GM19238 (cell line): ENCODE measurements around the gene CMTM2.
"Not testable (repeated sequence)": the region's sequence is repeated elsewhere in the genome, so short reads cannot be mapped to it uniquely, and the experiment has no call there.

Source experiments
- DNase-seq: peaks from one replicate; pipeline ENCODE4 v3.0.0; 2011; ENCODE audit warnings: low spot score; ENCODE audit not compliant: insufficient read length

CMTM2 gene

GRCh38 chr16:66581246-66581952 is 2.1 kb downstream of the CMTM2 start:
- DNase-seq = no peak

- DNase-seq = no peak
Observed at GRCh38 chr16:66585481-66586239, 6.4 kb downstream of the CMTM2 start.

- no peak for DNase-seq
Observed at GRCh38 chr16:66587881-66588600, 8.8 kb downstream of the CMTM2 start.

DNA sequence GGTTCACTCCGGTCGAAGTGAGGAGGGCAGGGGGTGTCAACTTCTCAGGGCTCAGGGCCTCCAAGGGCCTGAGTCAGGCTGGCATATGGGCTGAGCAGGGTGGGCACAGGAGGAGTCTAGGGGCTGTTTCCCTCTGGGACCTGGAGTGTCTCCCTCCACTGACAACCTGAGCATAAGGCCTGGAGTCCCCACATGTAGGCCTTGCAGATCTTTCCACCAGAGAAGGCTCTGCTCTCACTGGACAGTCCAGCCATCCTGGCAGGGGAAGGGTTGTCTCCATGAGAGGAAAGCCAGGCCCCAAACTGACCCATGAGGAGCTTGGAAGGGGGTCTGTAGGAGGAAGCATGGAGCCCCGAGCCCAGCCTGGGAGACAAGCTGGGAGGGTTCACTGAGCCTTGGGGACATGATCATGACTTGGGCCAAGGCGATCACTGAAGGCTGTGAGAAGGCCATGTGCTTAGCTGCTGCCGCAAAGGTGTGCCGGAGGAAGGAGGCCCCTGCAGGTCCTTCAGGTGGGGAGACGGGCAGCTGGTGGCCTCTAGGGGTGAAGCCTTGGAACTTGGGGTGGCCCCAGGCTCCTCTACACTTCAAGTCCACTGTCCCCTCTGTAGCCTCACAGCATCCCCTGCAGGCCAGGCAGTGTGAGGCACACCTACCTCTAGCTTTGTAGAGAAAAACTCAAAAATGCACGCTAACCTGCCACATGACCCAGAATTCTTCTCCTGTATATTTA is 9.9 kb downstream of the CMTM2 start:
- DNase-seq = no peak

- DNase-seq = no peak
Observed at GRCh38 chr16:66590322-66590721, 11.1 kb downstream of the CMTM2 start.

- DNase-seq = no peak
Observed at GRCh38 chr16:66591018-66591417, 11.8 kb downstream of the CMTM2 start.

- no peak for DNase-seq
Observed at GRCh38 chr16:66592241-66592640, 13.0 kb downstream of the CMTM2 start.

DNA sequence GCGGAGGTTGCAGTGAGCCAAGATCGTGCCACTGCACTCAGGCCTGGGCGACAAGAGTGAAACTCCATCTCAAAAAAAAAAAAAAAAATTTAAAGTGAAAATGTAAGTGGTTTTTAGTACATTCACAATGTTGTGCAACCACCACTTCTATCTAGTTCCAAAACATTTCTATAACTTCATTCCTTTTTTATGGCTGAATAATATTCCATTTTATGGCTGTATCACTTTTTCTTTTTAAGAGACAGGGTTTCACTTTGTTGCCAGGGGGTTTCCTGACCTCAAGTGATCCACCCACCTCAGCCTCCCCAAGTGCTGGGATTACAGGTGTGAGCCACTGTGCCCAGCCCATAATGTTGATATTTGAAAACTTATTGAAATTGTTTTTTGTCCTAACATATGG is 13.6 kb downstream of the CMTM2 start:
- no peak for DNase-seq

GRCh38 chr16:66594739-66595138 is 15.5 kb downstream of the CMTM2 start:
- DNase-seq = no peak

DNA sequence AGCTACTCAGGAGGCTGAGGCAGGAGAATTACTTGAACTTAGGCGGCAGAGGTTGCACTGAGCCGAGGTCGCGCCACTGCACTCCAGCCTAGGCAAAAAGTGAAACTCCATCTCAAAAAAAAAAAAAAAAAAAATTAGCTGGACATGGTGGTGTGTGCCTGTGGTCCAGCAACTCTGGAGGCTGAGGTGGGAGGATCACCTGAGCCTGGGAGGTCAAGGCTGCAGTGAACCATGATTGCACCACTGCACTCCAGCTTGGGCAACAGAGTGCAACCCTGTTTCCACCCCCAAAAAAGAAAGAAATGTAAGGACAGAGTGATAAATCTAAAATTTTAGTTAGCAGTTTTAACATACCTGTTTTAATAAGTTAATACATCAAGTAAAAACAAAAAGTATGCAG is 17.3 kb downstream of the CMTM2 start:
- DNase-seq = not testable (repeated sequence)

DNA sequence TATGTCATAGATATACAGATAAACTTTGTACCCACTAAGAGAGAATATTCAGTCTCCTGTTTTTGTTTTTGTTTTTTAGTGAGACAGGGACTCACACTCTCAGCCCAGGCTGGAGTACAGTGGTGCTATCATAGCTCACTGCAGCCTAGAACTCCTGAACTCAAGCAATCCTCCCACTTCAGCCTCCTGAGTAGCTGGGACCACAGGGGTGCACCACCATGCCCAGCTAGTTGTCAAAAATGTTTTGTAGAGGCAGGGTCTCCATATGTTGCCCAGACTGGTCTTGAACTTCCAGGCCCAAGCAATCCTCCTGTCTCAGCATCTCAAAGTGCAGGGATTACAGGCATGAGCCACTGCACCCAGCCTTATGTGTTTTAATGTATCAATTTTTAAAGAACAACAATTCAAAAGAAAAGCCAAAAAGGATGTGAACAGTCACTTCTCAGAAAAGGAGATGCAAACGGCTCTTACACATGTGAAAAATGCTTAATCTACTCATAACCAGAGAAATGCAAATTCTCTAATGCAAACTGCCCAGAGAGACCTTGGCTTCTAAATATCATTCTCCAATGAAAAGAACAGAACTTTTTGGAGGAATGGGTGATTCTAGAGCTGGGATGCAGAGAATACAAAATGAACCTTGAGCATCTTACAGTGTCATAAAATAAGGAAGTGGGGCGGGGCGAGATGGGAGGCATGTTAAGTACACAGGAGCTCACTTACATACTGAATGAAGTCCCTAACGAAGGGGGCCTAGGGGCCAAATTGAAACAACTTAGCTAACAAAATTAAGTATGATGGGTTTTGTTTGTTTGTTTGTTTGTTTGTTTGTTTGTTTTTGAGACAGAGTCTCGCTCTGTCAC is 18.0 kb downstream of the CMTM2 start:
- DNase-seq = no peak

DNA sequence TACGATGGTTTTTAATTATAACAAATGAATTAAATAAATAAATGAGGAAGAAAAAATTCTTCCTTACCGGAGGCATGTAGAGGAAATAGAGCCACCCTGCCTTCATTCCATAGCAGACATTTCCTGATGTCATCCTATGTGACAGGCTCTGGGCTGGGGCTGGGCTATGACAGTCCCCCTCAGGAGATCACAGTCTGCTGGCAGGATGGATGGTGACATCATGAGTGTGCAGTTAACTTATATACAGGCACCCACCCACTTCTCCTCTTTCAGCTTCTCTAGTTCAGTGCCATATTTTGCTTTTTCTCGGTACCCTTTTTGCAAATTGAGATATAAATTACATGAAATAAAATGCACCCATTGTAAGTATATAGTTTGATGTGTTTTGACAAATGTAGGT is 18.8 kb downstream of the CMTM2 start:
- no peak for DNase-seq

GRCh38 chr16:66599726-66600125 is 20.5 kb downstream of the CMTM2 start:
- no peak for DNase-seq

DNA sequence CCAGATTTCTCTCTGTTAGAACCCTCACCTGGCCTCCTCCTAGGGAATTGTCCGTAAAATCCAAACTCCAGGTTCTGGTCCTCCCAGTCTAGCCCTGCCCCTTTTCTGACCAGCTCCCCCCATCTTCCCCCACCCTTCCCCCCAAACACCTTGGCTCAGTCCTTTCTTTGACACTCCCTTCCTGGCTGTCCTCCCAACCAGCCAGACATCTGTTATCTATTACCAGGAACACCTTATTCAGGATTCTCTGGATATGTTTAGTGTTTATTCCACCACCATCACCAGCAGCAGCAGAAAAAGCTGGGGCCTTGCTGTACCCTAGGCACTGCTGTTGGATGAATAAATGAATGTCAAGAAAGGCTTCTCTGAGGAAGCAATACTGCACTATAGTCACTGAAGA is 21.2 kb downstream of the CMTM2 start:
- DNase-seq = no peak

DNA sequence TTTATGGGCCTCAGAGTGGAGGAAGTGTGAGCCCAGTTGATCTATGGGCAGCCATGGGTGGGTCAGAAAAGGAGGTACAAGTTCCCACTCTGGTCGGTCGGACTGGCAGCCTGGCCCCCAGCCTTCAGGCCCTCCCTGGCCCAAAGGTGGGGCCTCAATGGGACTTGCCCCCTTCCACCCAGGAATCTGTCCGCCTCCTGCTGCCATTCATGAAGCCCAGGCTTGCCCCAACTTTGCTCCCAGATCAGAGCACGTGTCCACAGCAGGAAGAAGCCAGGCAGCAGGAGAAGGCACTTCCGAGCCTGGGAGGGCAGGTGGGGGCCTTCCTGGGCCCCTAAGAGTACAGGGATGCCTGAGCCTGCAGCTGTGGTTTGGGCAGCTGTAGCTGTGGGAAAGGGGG is 22.2 kb downstream of the CMTM2 start:
- no peak for DNase-seq

- DNase-seq = no peak
Observed at GRCh38 chr16:66603537-66604375, 24.5 kb downstream of the CMTM2 start.

DNA sequence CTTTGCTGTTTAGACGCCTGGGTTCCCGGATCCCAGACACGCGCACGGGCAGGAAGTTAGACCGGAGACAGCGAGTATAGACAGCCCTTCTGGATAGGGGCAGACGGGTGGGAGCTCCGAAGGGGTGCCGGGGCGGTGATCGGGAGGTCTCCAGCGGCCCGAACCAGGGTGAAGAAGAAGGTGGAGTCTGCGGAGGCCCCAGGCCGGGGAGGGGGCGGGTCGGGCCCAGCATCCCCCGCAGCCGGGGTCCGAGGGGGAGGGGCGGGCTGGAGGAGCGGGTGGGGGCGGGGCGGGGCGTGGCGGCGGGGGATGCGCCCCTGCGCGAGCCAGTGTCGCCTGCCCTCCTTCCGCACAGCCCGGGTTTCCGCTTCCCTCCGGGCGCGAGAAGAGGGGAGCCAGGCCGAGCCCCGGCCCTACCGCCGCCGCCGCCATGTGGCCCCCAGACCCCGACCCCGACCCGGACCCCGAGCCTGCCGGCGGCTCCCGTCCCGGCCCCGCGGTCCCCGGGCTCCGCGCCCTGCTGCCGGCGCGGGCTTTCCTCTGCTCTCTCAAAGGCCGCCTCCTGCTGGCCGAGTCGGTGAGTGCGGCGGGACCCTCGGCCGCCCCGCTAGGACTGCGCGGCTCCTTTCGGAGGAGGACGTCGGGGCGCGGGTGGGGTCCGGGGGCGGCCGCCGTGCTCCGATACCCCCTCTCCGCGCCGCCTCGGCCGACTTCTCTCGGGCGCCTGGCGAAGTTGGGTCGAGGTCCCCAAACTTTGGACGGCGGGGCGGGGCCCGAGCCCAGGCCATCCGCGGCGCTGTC is 25.3 kb downstream of the CMTM2 start, which contains the start of gene CMTM3:
Gene CMTM3, plus strand, starts transcription at position 329 of the 801 bp plus-strand sequence. Its CDS starts 102 bp downstream, at position 431.
- peak; percentile 61 for DNase-seq

DNA sequence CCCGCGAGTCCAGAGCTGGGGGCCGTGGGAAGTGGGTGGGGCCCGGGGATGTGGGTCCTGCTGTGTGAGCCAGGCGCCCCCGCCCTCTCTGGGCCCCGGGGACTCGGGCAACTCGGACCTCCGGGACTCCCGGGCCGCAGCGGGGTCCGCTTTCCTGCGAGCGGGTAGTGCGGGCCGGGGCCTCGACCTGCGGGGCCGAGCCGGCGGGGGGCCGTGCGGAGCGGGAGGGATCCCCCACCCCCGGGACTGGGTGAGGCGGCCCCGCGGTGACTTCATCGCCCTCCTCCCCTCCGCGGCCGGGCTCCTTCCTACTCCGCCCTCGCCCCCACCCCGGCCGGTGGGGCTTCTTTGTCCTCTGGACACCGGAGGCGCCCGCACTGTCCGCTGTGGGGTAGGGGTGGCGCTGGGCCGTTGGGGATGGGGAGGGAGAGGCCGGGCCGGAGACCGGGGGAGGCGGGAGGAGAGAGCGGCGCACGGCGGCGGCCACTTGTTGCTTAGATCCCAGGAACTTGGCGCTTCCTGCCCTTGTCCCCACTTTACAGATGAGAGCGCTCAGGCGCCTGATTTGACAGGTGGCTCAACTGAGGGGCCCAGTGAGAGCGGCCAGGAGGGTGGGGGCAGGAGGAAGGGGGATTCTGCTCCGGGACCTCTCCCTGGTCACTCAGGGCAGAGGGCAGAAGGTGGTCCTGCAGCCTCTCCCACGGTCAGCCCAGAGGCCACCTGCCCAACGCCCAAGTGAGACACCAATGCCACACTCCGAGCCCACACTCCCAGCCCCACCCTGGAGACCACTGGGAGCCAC is 26.1 kb downstream of the CMTM2 start:
- no peak for DNase-seq
